GM10266 (cell line): ENCODE results near the gene KIF23.

Experiments used
- DNase-seq: peaks from one replicate; pipeline ENCODE4 v3.0.0; 2012; ENCODE audit errors: extremely low spot score
- TF ChIP-seq, protein P1 (sequence below): IDR thresholded peaks from 2 replicates; pipeline ENCODE4 v1.5.1; 2012; ENCODE audit warnings: mild to moderate bottlenecking, low read depth; ENCODE audit not compliant: control insufficient read depth, insufficient read depth; ENCODE audit errors: missing control alignments

Gene KIF23

DNA sequence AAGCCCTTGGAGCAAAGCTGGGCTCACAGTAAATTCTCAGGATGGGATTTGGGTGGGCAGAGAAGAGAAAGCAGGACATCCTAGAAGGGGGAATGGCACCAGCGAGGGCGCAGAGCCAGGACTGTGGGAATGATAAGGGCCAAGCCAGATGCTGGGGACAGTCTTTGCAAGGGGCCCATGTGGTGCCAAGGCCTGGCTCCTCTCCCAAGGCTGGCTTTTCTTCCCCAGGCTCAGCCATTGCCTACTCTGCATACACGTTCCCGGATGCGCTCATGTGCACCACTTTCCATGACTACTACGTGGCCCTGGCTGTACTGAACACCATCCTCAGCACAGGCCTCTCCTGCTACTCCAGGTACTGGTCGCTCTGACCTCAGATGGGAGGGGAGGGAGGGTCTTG is 24.7 kb upstream of the KIF23 start:
- no peak for DNase-seq

GRCh38 chr15:69390575-69390974 is 23.6 kb upstream of the KIF23 start:
- no peak for DNase-seq
- TF ChIP-seq, protein P1, sequence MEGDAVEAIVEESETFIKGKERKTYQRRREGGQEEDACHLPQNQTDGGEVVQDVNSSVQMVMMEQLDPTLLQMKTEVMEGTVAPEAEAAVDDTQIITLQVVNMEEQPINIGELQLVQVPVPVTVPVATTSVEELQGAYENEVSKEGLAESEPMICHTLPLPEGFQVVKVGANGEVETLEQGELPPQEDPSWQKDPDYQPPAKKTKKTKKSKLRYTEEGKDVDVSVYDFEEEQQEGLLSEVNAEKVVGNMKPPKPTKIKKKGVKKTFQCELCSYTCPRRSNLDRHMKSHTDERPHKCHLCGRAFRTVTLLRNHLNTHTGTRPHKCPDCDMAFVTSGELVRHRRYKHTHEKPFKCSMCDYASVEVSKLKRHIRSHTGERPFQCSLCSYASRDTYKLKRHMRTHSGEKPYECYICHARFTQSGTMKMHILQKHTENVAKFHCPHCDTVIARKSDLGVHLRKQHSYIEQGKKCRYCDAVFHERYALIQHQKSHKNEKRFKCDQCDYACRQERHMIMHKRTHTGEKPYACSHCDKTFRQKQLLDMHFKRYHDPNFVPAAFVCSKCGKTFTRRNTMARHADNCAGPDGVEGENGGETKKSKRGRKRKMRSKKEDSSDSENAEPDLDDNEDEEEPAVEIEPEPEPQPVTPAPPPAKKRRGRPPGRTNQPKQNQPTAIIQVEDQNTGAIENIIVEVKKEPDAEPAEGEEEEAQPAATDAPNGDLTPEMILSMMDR = no peak

More for the DNA sequence above, 24.7 kb upstream of the KIF23 start:
- TF ChIP-seq, protein P1 = no peak

DNA sequence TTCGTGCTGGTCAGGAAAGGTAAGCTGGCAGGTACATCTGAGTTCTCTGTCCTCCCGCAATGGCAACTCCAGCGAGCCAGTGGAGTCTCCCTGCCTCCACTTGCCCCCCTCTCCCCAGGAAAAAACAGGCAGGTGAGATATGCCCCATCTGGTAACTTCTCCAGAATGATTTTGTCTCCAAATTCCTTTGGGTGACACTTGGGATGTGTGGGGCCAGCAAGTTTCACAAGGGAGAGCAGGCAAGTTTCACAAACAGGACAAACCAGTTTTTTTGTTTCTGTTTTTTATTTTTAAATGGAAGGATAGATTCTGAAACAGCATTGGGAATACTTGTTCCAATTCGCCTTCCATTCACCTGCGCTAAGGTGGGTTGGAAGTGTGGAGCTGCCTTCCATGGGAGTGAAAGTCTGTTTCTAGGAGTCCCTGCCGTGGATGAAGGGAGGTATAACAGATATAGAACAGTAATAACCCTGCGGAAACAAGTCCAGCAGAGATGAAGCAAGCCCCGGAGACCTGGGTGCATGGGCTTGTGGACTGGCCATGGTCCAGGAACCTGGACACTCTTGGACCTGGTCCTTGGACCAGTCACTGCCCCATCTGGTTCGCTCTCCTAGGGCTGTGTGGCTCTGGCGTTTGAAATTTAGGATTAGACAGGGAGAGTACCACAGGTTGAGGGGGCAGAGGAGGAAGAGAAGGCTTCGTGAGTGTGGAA is 22.9 kb upstream of the KIF23 start:
- TF ChIP-seq, protein P1 = no peak
- no peak for DNase-seq

DNA sequence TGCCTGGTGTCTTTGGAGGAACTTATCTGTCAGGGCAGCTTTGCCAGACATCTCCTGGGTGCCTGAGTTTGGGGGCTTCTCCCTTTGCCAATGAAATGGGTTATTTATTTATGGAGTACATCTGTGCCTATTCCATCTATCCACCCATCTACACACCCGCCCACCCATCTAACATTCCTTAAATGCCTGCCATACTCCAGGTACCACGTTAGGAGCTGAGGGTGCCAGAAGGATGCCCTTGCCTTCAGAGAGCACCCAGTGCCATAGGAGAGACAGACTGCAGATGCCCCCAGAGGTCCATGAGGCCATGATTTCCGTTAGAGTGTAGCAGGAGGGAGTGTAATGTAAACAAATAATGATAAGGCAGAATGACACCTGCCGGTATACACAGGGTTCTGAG is 21.8 kb upstream of the KIF23 start:
- TF ChIP-seq, protein P1 = no peak
- DNase-seq = no peak

DNA sequence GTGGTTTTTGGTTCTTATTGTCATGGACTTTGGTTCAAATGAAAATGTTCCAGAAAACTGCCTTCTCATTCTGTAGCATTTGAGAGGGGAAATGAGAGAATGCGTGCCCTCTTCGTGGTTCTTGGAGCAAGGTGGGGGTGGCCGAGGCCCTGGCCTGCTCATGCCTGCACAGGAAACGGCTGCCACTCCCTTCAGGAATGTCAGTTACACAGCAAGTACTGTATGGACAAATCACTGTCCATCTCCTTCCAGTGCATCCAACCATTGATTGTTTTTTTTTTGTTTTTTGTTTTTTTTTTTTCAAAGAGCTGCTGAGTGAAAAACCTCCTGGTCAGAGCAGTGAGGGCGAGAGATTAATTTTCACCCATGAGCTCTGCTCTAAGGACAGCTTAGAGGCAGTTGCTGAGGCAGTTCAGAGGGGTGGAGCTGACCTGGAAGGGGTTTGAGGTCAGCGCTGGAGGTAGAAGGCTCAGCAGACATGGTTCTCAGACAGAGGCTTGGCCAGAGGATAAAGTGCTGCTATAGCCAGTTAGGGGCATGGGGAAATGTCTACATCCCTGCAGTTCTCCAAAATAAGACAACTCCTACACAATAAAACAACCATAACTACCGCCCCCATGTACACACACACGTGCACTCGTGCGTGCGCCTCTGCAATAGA is 20.2 kb upstream of the KIF23 start:
- no peak for DNase-seq
- TF ChIP-seq, protein P1 = no peak

GRCh38 chr15:69394556-69395282 is 19.4 kb upstream of the KIF23 start:
- TF ChIP-seq, protein P1 = peak; percentile 97
- peak; percentile 84 for DNase-seq
